Limb (tissue), 2 donors: Measurements from ENCODE around the gene SPINK7.

ENCODE experiments used
- DNase-seq, 2 donors: peaks; one replicate each; pipeline ENCODE4 v3.0.0-alpha.2; 2016; ENCODE audit errors: extremely low spot score in 2 of 2

The SPINK7 gene

DNA sequence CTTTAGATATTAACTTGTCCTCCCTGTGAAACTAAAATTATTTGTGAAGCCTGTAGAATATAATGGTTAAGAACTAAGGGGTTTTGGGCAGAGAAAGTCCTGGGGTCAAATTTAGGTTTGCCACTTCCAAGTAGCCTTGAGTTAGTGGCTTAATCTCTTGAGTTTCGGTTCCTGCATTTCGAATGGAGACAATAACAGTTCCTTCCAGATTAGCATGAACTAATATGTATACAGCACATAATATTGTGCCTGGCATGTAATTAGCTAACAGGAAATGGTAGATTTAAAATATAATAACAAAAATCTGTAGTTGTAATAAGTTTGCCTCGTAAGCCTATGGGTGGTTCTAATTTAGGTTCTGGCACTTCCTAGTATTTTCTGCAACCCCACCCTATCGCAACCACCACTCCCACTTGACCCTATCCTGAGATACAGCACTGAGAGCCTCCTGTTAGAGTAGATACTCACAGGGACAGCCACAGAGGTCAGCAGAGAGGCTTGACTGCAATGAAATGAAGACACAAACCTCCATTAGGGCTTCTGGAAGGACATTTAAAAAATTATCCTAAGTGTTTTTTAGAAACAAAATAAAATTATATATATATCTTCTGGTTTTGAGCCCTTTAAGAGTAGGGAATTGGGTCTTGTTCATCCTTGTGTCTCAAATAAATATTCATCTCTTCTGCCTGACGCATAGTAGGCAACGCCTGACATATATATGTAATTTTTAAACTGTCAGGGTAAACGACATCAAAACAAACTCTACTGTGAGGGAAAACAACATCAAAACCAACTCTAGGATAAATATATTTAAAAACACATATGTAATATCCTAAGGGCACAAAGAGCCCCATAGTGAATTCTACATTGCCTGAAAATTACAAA lies 31.6 kb downstream of the SPINK7 start:
- DNase-seq: no peak

DNA sequence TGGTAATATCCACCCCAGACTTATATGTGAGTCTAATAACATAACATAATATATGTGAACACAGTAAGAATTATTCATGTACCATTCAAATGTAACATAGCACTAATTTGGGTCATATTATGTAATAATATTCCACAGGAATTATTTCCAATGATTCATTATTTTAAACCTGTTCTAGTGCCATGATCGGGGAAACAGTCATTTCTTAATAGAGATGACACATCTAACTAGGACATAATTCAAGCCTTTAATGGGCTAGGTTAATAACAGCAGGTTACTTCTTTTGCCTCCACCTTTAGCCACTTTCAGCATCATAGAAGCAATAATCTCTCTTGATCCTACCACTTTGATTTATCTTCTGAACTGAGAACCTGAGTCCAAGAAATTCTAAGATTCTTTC lies 35.5 kb downstream of the SPINK7 start:
- no peak for DNase-seq

- DNase-seq: no peak
Observed at GRCh38 chr5:148352696-148353095, 40.5 kb downstream of the SPINK7 start.

- no peak for DNase-seq
Observed at GRCh38 chr5:148353634-148354033, 41.4 kb downstream of the SPINK7 start.

DNA sequence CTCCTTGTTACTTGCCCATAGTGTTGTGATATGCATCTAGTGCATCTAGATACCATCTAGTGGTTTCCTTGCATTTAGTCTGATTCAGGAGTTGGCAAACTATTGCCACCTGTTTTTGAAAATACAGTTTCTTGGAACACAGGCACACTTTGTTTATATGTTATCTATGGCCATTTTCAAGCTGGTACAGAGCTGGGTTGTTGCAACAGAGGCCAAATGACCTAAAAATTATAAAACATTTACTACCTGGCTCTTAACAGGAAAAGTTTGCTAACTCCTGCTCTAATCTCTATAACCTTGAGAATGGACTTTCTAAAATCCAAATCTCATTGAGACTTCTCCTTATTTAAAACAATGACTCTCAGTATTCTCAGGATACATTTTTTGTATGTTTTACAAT lies 52.1 kb downstream of the SPINK7 start:
- no peak for DNase-seq
